ENCODE measurements around the gene FIGNL1.

FIGNL1 gene

DNA sequence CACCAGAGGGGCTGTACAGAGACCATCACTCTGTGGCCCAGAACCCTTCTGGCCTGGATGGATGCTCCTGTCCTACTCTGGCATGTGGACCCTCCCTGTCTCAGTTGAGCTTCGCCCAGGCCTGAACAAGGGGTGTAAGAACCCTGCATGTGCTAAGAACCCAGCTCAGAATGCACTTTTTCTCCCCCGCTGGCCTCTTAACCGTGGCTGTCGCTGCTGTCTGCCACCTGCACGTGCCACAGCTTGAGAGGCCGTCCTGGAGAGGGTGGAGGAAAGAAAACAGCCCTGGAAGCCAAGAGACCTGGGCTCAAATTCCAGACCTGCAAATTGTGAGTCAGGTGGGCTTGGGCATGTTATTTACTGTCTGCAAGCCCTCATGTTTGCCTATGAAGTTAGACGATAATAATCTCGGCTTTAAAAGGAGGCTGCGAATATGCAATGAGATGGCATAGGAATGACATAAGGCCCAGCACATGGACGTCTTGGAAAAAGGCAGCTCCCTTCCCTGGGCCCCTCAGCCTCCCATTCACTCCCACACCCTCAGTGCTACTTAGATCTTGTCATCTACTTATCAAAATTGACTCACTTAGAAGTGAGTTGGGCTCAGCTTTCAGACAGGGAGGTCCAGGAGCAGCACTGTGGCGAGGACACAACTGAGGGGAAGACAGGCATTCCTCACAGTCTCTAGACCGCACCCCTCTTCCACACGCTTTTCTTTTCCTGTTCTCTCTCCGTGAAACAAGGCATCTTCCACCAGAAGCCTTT, 31.4 kb downstream of the FIGNL1 start:
- H3K4me3 ChIP-seq (ENCODE audit: low read depth, low read length), result no peak overlapping the region
- TF ChIP-seq, protein P1, sequence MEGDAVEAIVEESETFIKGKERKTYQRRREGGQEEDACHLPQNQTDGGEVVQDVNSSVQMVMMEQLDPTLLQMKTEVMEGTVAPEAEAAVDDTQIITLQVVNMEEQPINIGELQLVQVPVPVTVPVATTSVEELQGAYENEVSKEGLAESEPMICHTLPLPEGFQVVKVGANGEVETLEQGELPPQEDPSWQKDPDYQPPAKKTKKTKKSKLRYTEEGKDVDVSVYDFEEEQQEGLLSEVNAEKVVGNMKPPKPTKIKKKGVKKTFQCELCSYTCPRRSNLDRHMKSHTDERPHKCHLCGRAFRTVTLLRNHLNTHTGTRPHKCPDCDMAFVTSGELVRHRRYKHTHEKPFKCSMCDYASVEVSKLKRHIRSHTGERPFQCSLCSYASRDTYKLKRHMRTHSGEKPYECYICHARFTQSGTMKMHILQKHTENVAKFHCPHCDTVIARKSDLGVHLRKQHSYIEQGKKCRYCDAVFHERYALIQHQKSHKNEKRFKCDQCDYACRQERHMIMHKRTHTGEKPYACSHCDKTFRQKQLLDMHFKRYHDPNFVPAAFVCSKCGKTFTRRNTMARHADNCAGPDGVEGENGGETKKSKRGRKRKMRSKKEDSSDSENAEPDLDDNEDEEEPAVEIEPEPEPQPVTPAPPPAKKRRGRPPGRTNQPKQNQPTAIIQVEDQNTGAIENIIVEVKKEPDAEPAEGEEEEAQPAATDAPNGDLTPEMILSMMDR (IDR thresholded peaks at IDR 0.05; ENCODE audit: borderline replicate concordance, insufficient read depth, low read depth, low read length), result no peak

DNA sequence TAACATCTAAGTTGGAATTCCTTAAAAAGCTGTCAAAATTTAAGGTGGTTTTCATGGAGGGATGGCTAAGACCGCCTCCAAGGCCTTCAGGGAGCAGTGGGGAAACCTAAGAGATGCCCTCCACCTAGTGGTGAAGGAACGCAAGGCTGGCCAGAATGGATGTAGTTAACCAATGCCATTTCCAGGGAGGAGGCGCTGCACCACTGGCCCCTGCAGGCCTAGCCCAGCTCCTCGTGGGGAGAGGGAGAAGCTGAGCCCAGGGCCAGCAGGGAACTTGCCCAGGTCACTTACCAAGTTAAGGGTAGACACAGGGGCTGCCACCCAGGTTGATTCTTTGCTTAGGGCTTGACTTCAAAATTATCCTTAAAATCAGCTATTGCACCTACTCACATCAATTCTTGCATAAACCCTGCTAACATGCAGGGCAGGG, 32.0 kb downstream of the FIGNL1 start:
- TF ChIP-seq, protein P1 (IDR thresholded peaks at IDR 0.05; ENCODE audit: borderline replicate concordance, insufficient read depth, low read depth, low read length), result peak; percentile 91
- no peak overlapping the region for H3K4me3 ChIP-seq (ENCODE audit: low read depth, low read length)

DNA sequence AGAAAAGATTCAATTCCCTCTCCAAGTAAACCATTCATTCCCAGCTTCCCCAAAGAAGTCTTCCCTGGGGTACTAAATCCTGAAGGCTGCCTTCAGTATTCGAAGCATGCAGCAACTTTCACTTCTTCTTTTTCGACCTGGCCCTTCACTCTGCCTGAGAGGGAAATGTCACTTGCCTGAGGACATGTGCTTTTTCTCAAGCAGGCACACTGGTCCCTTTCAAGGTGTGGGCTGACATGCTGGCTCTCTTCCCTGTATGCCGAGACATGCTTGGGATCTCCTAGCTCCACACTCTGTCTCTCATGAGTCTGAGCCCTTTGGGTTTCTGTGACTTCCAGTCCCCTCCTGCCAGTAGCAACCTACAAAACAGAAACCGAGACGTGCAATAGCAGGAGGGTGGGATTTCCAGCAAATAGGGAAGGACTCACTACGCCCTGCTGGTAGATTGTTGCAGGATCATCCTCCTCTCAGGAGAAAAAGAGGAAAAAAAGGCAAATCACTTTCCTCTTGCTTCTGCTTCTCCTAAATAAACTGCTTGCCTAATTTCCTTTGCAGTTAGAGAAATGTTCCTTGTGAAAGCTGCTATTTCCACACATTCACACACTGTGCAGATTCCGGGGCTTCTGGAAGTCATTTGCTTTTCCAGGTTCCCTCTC, 33.5 kb downstream of the FIGNL1 start:
- TF ChIP-seq, protein P1 (IDR thresholded peaks at IDR 0.05; ENCODE audit: borderline replicate concordance, insufficient read depth, low read depth, low read length), result no peak
- no peak overlapping the region for H3K4me3 ChIP-seq (ENCODE audit: low read depth, low read length)

DNA sequence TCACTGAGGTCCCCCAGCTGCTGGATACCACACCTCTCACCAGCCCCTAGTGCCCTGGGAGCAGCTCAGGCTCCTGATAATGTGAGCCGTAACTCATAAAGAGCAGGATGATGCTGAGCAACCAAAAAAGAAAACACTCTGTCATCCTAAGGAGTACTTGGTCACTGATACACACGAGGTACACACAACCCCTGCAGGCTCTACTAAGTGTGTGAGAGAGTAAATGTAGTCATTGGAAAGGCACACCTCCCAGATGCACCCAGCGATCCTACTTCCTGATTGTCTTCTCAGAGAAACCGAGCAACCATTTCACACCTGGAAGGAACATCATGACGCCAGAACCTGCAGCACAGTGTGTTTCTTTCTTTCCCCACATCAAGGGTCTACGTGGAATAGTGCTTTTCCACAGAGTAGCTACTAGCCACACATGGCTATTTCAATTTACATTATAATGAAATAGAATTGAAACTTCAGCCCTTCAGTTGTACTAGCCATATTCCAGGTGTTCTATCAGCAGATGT, 34.2 kb downstream of the FIGNL1 start:
- TF ChIP-seq, protein P1 (IDR thresholded peaks at IDR 0.05; ENCODE audit: borderline replicate concordance, insufficient read depth, low read depth, low read length), result no peak
- H3K4me3 ChIP-seq (ENCODE audit: low read depth, low read length), result no peak overlapping the region

DNA sequence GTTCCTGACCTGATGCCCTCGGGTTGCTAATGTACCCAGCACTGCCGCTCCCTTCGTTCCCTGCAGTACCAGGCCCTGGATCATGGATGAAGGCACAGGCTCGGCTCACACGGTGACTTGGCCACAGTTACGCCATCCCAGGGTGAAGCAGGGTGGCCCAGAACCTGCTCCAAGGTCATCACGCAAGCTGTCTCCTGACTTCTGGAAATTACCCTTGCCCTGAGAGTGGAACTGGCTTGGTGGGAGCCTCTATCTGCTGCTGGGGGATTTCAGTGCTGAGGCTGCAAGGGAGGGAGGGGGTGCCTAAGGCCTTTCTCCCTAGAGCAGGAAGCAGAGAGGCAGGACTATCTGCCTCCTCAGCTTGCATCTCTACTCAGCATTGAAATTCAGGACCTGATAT, 36.6 kb downstream of the FIGNL1 start:
- H3K4me3 ChIP-seq (ENCODE audit: low read depth, low read length), result no peak overlapping the region
- TF ChIP-seq, protein P1 (IDR thresholded peaks at IDR 0.05; ENCODE audit: borderline replicate concordance, insufficient read depth, low read depth, low read length), result no peak

DNA sequence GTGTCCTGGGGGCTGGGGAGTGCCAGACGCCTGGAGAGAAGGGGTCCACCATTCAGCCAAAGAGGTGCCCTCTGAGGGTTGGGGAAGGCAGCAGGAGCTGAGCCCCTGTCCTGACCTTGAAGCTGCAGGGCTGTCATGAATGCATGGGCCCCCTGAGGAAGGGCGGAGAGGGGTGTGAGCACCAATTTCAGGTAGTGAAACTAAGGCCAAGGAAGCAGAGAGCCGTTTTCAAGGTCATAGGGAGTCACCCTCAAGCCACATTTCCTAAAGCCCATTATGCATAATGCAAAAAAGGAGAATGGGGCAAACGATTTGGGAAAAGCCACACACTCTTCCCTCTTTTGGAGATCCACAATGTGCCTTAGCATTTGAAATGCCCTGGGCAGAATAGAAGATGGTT, 37.2 kb downstream of the FIGNL1 start:
- TF ChIP-seq, protein P1 (IDR thresholded peaks at IDR 0.05; ENCODE audit: borderline replicate concordance, insufficient read depth, low read depth, low read length), result no peak
- H3K4me3 ChIP-seq (ENCODE audit: low read depth, low read length), result no peak overlapping the region

Data from GM12875 (cell line).